PC-9 (cell line): Measurements from ENCODE around the gene KRT1.

Source experiments
- CTCF ChIP-seq: fragments of 200-600 bp; sonication (generic); conservative IDR thresholded peaks from 2 replicates; pipeline ENCODE4 v1.6.1; 2017; ENCODE audit warnings: mixed run types, antibody characterized with exemption, mild to moderate bottlenecking, moderate library complexity
- EZH2 ChIP-seq: fragments of 200-600 bp; sonication (generic); IDR thresholded peaks from 2 replicates; pipeline ENCODE4 v1.8.0; 2017; ENCODE audit warnings: antibody characterized with exemption, low read depth

- no peak for TF ChIP-seq CTCF
- no peak for TF ChIP-seq EZH2
Observed at GRCh38 chr12:52672321-52672933, 7.8 kb downstream of the KRT1 start.
